GM12892 (cell line): ENCODE measurements around the gene LAMP5. TPM values are rescaled to one million over a fixed set of nuclear protein-coding genes. Genes with fewer than 3 reads are reported as not detected.

Source experiments
- DNase-seq: peaks from one replicate; pipeline ENCODE4 v3.0.0; 2011; ENCODE audit not compliant: insufficient read length
- FAIRE-seq: peaks from 2 replicates; lab custom pipeline; 2011; peaks lifted over from hg19 to GRCh38; lab: Jason Lieb, UNC
- POLR2A ChIP-seq: IDR thresholded peaks from 2 replicates; pipeline ENCODE4 v1.6.1; 2011; ENCODE audit warnings: low read depth, low read length, control low read depth
- POLR2AphosphoS5 ChIP-seq: IDR thresholded peaks from 2 replicates; pipeline ENCODE4 v1.6.1; 2011; ENCODE audit warnings: low read depth, low read length, control low read depth
- TAF1 ChIP-seq: IDR thresholded peaks from 2 replicates; pipeline ENCODE4 v1.6.1; 2011; ENCODE audit warnings: low read depth, mild to moderate bottlenecking, control low read depth, low read length, borderline replicate concordance
- polyA plus RNA-seq: library from polyadenylated mRNA; unstranded; fragments of >200 nt; gene quantifications from one replicate; pipeline ENCODE4 v1.2.1, GENCODE V29; 2012; ENCODE audit warnings: missing spikeins, inconsistent platforms; ENCODE audit not compliant: missing spikeins

Gene LAMP5, protein sequence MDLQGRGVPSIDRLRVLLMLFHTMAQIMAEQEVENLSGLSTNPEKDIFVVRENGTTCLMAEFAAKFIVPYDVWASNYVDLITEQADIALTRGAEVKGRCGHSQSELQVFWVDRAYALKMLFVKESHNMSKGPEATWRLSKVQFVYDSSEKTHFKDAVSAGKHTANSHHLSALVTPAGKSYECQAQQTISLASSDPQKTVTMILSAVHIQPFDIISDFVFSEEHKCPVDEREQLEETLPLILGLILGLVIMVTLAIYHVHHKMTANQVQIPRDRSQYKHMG
- 1.1 TPM for polyA plus RNA-seq

- FAIRE-seq (no peak), DNase-seq (no peak)
- TF ChIP-seq TAF1 (no peak), POLR2AphosphoS5 (no peak), POLR2A (no peak)
Measured at GRCh38 chr20:9514461-9515213, at the start of gene LAMP5. TSS of gene LAMP5 (plus strand) at chr20:9514590. CDS start at chr20:9514853, 263 bp downstream.

DNA sequence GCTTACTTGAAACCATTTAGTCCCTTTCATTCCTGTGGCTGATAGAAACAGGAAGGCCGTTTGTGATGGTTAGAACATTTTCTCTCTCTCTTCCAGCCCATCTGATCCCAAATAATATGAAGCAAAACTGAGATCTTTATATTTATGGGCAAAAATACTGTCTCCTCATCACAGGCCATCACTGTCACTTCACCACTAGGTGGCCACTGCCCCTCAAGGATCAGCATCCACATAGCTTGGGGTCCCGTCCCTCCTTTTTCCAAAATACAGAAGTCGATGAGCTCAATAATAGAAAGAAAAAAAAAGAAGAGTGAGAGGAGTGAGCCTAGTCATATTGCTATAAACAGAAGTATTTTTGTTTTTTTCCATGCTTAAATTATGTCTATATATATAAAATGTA is 46.4 kb upstream of the LAMP5 start:
- no peak for FAIRE-seq
- no peak for DNase-seq
- TF ChIP-seq POLR2AphosphoS5, result no peak
- TF ChIP-seq TAF1, result no peak
- no peak for TF ChIP-seq POLR2A

GRCh38 chr20:9474835-9475415 is 39.5 kb upstream of the LAMP5 start:
- FAIRE-seq (no peak), DNase-seq (no peak)
- no peak for TF ChIP-seq POLR2A
- no peak for TF ChIP-seq POLR2AphosphoS5
- TF ChIP-seq TAF1, result no peak

DNA sequence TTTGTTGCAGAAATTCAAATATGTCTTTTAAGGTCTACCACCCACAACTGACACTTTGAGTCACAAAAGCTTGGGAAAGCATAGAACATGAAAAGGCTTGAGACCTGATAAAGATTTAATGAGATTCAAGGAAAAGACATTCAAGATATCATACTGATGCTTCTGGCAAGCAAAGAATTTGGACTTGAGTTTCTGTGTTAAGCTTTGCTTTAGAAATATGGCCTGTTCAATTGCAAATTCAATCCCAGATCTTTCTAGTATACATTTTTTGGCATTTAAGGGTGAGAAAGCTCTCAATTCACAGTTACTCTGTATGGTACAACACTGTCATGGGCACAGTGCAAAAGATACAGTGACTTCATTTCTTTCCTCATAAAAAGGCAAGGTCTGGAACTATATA is 38.9 kb upstream of the LAMP5 start:
- no peak for TF ChIP-seq TAF1
- no peak for TF ChIP-seq POLR2AphosphoS5
- TF ChIP-seq POLR2A, result no peak
- FAIRE-seq (no peak), DNase-seq (no peak)

DNA sequence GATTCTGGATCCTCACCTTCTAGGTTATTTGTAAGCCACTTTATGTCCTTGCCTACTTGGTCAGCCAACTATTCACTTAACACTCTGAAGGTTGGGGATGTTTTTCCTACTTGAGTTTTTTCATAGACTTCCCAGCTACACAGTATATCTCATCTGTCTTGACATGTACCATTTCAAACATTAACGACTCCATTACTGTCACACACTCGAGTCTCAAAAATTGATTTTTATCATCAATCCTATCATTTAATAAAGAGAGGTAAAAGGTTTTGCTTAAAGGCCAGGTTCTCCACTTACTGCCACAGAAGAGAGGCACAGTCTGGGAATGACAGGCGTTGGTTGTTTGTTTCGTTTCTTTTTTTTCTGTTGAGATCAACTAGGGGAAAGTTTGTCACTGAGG is 38.2 kb upstream of the LAMP5 start:
- TF ChIP-seq POLR2A, result no peak
- TF ChIP-seq POLR2AphosphoS5, result no peak
- no peak for TF ChIP-seq TAF1
- DNase-seq (no peak), FAIRE-seq (no peak)

DNA sequence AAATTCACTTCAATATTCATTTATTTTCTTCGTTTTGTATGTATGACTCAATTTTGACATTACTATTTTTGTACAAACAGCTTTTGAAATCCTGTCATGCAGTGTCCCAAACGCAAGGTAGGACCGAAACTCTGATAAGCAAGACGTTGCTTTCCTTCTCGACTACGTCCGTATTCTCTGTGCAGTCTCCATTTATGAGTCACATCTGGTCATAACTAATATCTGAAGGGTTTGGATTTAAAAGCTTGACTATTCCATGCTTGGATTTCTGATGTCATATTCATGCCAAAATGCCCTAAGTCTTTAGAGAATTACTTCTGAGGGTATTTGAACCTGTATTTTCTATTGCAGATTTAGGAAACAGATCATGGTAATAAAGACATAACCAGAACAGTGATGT is 37.8 kb upstream of the LAMP5 start:
- TF ChIP-seq TAF1 (no peak), POLR2AphosphoS5 (no peak), POLR2A (no peak)
- DNase-seq (no peak), FAIRE-seq (no peak)

- no peak for FAIRE-seq
- TF ChIP-seq POLR2A (no peak), POLR2AphosphoS5 (no peak), TAF1 (no peak)
- no peak for DNase-seq
Measured at GRCh38 chr20:9478771-9479170, 35.6 kb upstream of the LAMP5 start.

GRCh38 chr20:9480066-9480465 is 34.3 kb upstream of the LAMP5 start:
- FAIRE-seq (no peak), DNase-seq (no peak)
- TF ChIP-seq TAF1, result no peak
- TF ChIP-seq POLR2A, result no peak
- no peak for TF ChIP-seq POLR2AphosphoS5

- FAIRE-seq (no peak), DNase-seq (no peak)
- TF ChIP-seq POLR2A (no peak), POLR2AphosphoS5 (no peak), TAF1 (no peak)
Measured at GRCh38 chr20:9482180-9482579, 32.2 kb upstream of the LAMP5 start.

DNA sequence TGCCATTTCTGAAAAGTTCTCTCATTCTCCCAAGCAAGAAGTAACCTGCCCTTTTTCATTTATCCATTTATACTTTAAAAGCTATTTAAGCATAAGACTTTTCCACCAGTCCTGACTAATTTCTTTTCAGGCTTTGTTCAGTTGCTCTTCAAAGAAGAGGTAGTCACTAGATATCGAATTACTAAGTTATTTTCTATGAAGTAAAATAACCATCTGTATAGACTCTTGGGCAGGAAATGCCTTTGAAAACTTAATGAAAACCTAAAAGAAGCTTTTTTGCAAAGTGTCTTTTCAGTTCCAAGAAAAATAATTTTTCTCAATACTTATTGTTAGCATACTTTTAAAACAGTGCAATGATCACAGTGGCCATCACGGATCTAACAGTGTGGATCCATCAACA is 31.3 kb upstream of the LAMP5 start:
- FAIRE-seq (no peak), DNase-seq (no peak)
- TF ChIP-seq POLR2AphosphoS5, result no peak
- no peak for TF ChIP-seq POLR2A
- no peak for TF ChIP-seq TAF1

DNA sequence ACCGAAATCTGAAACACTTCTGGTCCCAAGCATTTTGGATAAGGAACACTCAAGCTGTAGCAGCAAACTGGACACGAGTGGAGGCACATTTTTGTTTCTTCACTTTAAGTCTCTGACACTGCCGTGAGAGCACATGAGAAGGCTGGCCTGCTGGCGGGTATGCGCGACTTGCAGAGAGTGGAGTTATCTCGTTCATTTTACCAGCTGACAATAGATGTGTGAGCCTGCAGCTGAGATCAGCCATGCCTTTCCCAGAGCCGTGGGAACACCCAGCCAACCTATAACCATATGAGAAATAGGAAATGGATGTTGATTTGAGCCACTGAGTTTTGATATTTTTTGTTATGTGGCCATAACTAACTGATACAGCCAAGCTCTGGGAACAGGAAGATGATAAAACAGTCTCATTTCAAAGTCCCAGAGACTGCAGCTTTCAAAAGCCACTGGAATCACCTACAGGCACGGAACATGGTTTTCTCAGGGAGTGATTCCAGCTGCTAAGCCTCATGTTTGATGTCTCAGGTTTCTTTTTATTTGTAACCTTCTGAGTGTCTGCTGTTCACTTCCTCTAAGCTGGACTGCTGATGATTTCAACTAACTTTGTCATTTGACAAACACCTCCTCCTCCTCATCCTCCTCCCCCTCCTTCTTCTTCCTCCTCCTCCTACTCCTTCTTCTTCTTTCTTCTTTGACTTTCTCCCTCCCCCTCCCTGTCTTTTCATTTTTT is 28.6 kb upstream of the LAMP5 start:
- TF ChIP-seq POLR2A, result no peak
- no peak for TF ChIP-seq POLR2AphosphoS5
- no peak for TF ChIP-seq TAF1
- no peak for DNase-seq
- FAIRE-seq, result no peak
